Adrenal gland (tissue), 12 donors: ENCODE data around the gene PHF1. TPM values are rescaled to one million over a fixed set of nuclear protein-coding genes. Genes with fewer than 3 reads are reported as not detected.
A peak's percentile ranks its signal among the peaks of the same experiment; 100 is the strongest.

Experiments used
- DNase-seq, 7 donors: peaks; one replicate each; pipeline ENCODE4 v3.0.0-alpha.2; 2019 to 2020
- H3K27ac ChIP-seq, 5 donors: fragments of 200-600 bp; sonication (generic) in 4 of 5; 1 replicate in 3 of 5; 2 replicates in 2 of 5; pipeline versions ENCODE4 v1.5.1 to v1.8.0; 2016 to 2020; ENCODE audit warnings: mild to moderate bottlenecking in 1 of 5
- H3K27me3 ChIP-seq: fragments of 200-600 bp; 2 replicates; pipeline ENCODE4 v1.8.0; 2021
- H3K36me3 ChIP-seq, 2 donors: fragments of 200-600 bp; replicated peaks in 1 of 2; 1 replicate in 1 of 2; 2 replicates in 1 of 2; pipeline versions ENCODE4 v1.5.1 to v1.8.0; 2018 to 2022
- H3K4me1 ChIP-seq, 2 donors: fragments of 200-600 bp; replicated peaks in 1 of 2; 1 replicate in 1 of 2; 2 replicates in 1 of 2; pipeline versions ENCODE4 v1.5.1 to v1.8.0; 2018 to 2021
- H3K4me3 ChIP-seq, 4 donors: fragments of 200-600 bp; sonication (generic) in 3 of 4; one replicate each; pipeline ENCODE4 v1.5.1; 2016 to 2018
- H3K9me3 ChIP-seq, 3 donors: fragments of 200-600 bp; sonication (generic) in 1 of 3; replicated peaks in 1 of 3; 1 replicate in 2 of 3; 2 replicates in 1 of 3; pipeline versions ENCODE4 v1.5.1 to v1.8.0; 2016 to 2021
- CTCF ChIP-seq, 6 experiments: fragments of 450-650 bp in 4 of 6; fragments of 200-600 bp in 2 of 6; sonication (generic) in 1 of 6; IDR thresholded peaks; 1 replicate in 5 of 6; 2 replicates in 1 of 6; pipeline versions ENCODE4 v1.5.1 to v1.8.0; 2016 to 2021; ENCODE audit warnings: antibody characterized with exemption in 6 of 6, mild to moderate bottlenecking in 2 of 6, moderate library complexity in 1 of 6
- POLR2A ChIP-seq, 2 donors: fragments of 450-650 bp; IDR thresholded peaks; one replicate each; pipeline ENCODE4 v1.6.1; 2017; ENCODE audit warnings: antibody characterized with exemption in 2 of 2, mild to moderate bottlenecking in 2 of 2, moderate library complexity in 1 of 2
- WGBS, 4 donors: extraction: QIAGEN DNeasy Blood & Tissue Kit in 2 of 4; methylation state at CpG; one replicate each; pipeline versions ENCODE4 v1.1.5 to v1.1.7; 2013 to 2017; 5-methylcytosine and 5-hydroxymethylcytosine counted together
- intact Hi-C, 2 donors: fragments of 100-400 bp; cut with DNase I; formaldehyde crosslinking; loops; one replicate each; pipeline versions ENCODE4 v1.14.1 to v1.15.0; 2022 to 2023
- polyA plus RNA-seq, 3 donors: library from polyadenylated mRNA; stranded (reverse); fragments of 200-250 nt in 2 of 3; fragments of 350-450 nt in 1 of 3; fragmentation: Illumina TruSeq in 1 of 3; extraction: RNeasy Lipid Tissue Mini Kit (QIAGEN cat#74804) in 1 of 3; gene quantifications; one replicate each; pipeline ENCODE4 v1.2.3, GENCODE V29; 2013 to 2014
- total RNA-seq, 9 donors: library from RNA; depleted of rRNA in 4 of 9; stranded (reverse); fragments of >200 nt in 4 of 9; fragments of 120-200 nt in 1 of 9; fragmentation: NEBNext Ultra II Directional in 1 of 9; extraction: Animal tissue kit (Norgen Biotek cat#: 25700) in 1 of 9; gene quantifications; one replicate each; pipeline versions ENCODE4 v1.1.0 to v1.2.4, GENCODE V29; 2013 to 2023
- donor health status: healthy with polysubstance abuse.
- donor health status: Bipolar disorder and iron deficiency.
- donor health status: DM: yes; HTN: yes; CAD: no.
- donor health status: DM: no; HTN: no; CAD: no.
- donor health status: DM: no; HTN: no; CAD: no.
- donor health status: DM: yes; HTN: yes; CAD: no.

Gene PHF1
- total and polyA plus RNA-seq, 12 donors = 36.6 to 410 (median 66.6) TPM

- H3K4me1 ChIP-seq = peaks cover 16 to 41% of the 10 kb centered on the region in 2 donors
- peaks cover 0 to 44% of the 10 kb centered on the region in 2 donors for H3K36me3 ChIP-seq
- intact Hi-C loops = loop anchor here in 1 of 2 donors (10.0 kb wide), 1 partner anchor 1678 kb away; the partner anchor contains the start of gene CLIC1
- no peaks in the 10 kb centered on the region for H3K9me3 ChIP-seq
- WGBS, 4 donors = 86 to 93% (median 90%) methylated on average over 7 to 10 of the region's 10 CpGs
- no peak for TF ChIP-seq POLR2A (IDR thresholded peaks at IDR 0.05)
- no peak for TF ChIP-seq CTCF (IDR thresholded peaks at IDR 0.05)
- peak in 1 of 7 donors; percentile 54 for DNase-seq
- H3K27ac ChIP-seq = peak overlapping the region in 2 of 5 donors; percentile 98 to 100
- no peaks in the 10 kb centered on the region for H3K27me3 ChIP-seq
- H3K4me3 ChIP-seq = no peak overlapping the region
Observed at GRCh38 chr6:33412140-33413009, 1.6 kb downstream of the PHF1 start.

DNA sequence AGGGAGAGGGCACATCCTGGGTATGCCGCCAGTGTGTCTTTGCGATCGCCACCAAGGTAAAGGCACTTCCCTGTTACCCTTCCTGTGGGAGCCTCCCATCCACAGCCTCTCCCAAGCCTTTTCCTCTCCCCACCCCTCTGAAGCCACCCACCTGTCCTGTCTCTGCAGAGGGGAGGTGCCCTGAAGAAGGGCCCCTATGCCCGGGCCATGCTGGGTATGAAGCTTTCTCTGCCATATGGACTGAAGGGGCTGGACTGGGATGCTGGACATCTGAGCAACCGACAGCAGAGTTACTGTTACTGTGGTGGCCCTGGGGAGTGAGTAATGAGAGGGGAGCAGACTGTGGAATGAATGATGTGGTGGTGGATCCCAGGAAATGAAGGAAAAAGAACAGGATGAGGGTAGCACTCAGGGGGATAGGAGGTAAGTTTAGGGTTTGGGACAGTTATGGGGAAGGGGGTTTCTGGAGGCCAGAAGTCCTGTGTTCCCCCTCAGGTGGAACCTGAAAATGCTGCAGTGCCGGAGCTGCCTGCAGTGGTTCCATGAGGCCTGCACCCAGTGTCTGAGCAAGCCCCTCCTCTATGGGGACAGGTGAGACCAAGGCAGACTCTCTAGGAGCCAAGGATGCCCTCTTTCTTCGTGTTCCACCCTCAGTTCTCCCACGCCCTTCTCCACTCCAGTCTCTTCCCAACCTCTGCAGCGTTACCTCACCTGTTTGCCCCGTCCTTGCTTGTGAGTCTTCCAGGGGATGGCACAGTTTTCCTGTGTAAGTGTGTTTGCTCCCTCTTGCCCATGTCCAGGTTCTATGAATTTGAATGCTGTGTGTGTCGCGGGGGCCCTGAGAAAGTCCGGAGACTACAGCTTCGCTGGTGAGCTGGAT, 2.7 kb downstream of the PHF1 start:
- Histone ChIP-seq H3K27me3 (no peaks in the 10 kb centered on the region), H3K36me3 (peaks cover 0 to 44% of the 10 kb centered on the region in 2 donors), H3K4me1 (peaks cover 20 to 44% of the 10 kb centered on the region in 2 donors), H3K9me3 (no peaks in the 10 kb centered on the region), H3K4me3 (no peak overlapping the region), H3K27ac (no peak overlapping the region)
- peak in 1 of 7 donors; percentile 49 for DNase-seq
- WGBS, 4 donors = 79 to 86% (median 85%) methylated on average over 14 of the region's 14 CpGs
- intact Hi-C loops = loop anchor here in 1 of 2 donors (10.0 kb wide), 1 partner anchor 1679 kb away; the partner anchor contains the start of gene CLIC1
- TF ChIP-seq POLR2A (IDR thresholded peaks at IDR 0.05) (no peak), CTCF (IDR thresholded peaks at IDR 0.05) (no peak)

DNA sequence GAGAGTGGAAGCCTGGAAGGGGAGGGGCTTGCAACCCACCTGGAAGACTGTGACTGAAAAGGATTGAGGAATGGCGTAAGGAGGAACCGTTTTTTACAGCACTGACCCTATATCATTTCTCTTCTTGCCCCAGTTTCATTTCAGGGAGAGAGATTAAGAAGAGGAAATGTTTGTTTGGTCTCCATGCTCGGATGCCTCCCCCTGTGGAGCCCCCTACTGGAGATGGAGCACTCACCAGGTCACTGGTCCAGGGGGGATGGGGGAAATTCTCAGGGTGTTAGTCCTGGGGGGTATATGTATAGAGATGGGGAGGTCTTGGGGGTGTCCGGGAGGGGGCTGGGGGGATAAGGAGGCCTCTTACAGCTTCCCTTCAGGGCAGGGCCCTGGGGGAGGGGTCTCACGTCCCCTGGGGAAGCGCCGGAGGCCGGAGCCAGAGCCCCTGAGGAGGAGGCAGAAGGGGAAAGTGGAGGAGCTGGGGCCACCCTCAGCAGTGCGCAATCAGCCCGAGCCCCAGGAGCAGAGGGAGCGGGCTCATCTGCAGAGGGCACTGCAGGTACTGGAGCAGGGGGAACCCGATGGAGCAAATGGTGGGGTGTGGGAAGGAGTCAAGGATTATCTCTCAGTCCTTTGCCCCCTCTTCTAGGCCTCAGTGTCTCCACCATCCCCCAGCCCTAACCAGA, 3.9 kb downstream of the PHF1 start:
- Histone ChIP-seq H3K27ac (no peak overlapping the region), H3K4me1 (peaks cover 32 to 57% of the 10 kb centered on the region in 2 donors), H3K4me3 (no peak overlapping the region), H3K36me3 (peaks cover 0 to 44% of the 10 kb centered on the region in 2 donors), H3K9me3 (no peaks in the 10 kb centered on the region), H3K27me3 (no peaks in the 10 kb centered on the region)
- TF ChIP-seq POLR2A (IDR thresholded peaks at IDR 0.05) (no peak), CTCF (IDR thresholded peaks at IDR 0.05) (peak in 1 of 6 experiments; percentile 2)
- intact Hi-C loops = loop anchor here in 1 of 2 donors (10.0 kb wide), 1 partner anchor 1680 kb away; the partner anchor contains the start of gene CLIC1
- DNase-seq = no peak
- 73 to 78% (median 76%) methylated on average over 7 to 12 of the region's 12 CpGs for WGBS, 4 donors
